K562 (cell line): Measurements from ENCODE around the gene RPL38. TPM values are rescaled to one million over a fixed set of nuclear protein-coding genes. Genes with fewer than 3 reads are reported as not detected.

Experiments
- ATAC-seq: fragments of 200-7000 bp; cut with Tn5 transposase; 3 replicates; pipeline ENCODE4 v1.9.1; 2020; ENCODE audit warnings: moderate library complexity
- BruUV-seq: library from RNA; stranded (reverse); fragments of 400-500 nt; replicated peaks from 2 replicates; lab custom pipeline; 2021; lab: Mats Ljungman, UMichigan
- CTCF ChIA-PET: fragments of 300-600 bp; formaldehyde crosslinking; extraction: SDS; loops from one replicate; lab custom pipeline; 2021; ENCODE audit warnings: low intra/inter-chr PET ratio; lab: Yijun Ruan, JAX
- POLR2A ChIA-PET: fragments of 300-600, 350-650 bp; sonication (Branson Sonifier 250); formaldehyde crosslinking; extraction: SDS; loops from one replicate; lab custom pipeline; 2021; ENCODE audit warnings: antibody characterized with exemption, inconsistent platforms; lab: Yijun Ruan, JAX
- DNase-seq, 4 experiments: peaks; one replicate each; pipeline versions ENCODE4 v3.0.0 to v3.0.0-alpha.2; 2011 to 2018; ENCODE audit warnings: low spot score in 3 of 4, mixed read lengths in 3 of 4; ENCODE audit errors: extremely low read depth in 1 of 4
- FAIRE-seq: peaks from 2 replicates; lab custom pipeline; 2011; peaks lifted over from hg19 to GRCh38; lab: Jason Lieb, UNC
- H2AFZ ChIP-seq: 2 replicates; pipeline ENCODE4 v1.6.0; 2011; ENCODE audit warnings: low read depth, low read length, control low read depth, inconsistent platforms
- H3K27ac ChIP-seq: fragments of 200-600 bp; 3 replicates; pipeline ENCODE4 v1.8.0; 2011; ENCODE audit warnings: low read depth, mild to moderate bottlenecking, control low read depth, inconsistent platforms, low read length, moderate library complexity, mixed read lengths; ENCODE audit errors: extremely low read depth
- H3K27me3 ChIP-seq, 2 experiments: fragments of 300-600 bp in 1 of 2; 2 replicates in 1 of 2; 3 replicates in 1 of 2; pipeline versions ENCODE4 v1.6.0 to v1.8.0; 2011; ENCODE audit warnings: inconsistent platforms in 2 of 2, low read length in 2 of 2, mild to moderate bottlenecking in 1 of 2, mixed read lengths in 1 of 2, moderate library complexity in 1 of 2; ENCODE audit not compliant: control insufficient read depth in 2 of 2, insufficient read depth in 2 of 2
- H3K36me3 ChIP-seq: fragments of 300-600 bp; 3 replicates; pipeline ENCODE4 v1.8.0; 2011; ENCODE audit warnings: mild to moderate bottlenecking, low read length, inconsistent platforms; ENCODE audit not compliant: control insufficient read depth, insufficient read depth
- H3K4me1 ChIP-seq, 2 experiments: fragments of 200-600 bp in 1 of 2; replicated peaks in 1 of 2; 2 replicates in 1 of 2; 3 replicates in 1 of 2; pipeline versions ENCODE4 v1.5.1 to v1.8.0; 2011; ENCODE audit warnings: inconsistent platforms in 2 of 2, low read length in 2 of 2, mild to moderate bottlenecking in 1 of 2, mixed read lengths in 1 of 2, moderate library complexity in 1 of 2; ENCODE audit not compliant: control insufficient read depth in 2 of 2, insufficient read depth in 2 of 2
- H3K4me2 ChIP-seq: 2 replicates; pipeline ENCODE4 v1.6.1; 2011; ENCODE audit warnings: low read length, control low read depth, inconsistent platforms, mixed read lengths; ENCODE audit not compliant: insufficient read depth
- H3K4me3 ChIP-seq: fragments of 200-600 bp; sonication (generic), shearing (Covaris generic); 2 replicates; pipeline ENCODE4 v1.5.1; 2016; ENCODE audit warnings: control low read depth, inconsistent platforms
- H3K79me2 ChIP-seq: fragments of 200-600 bp; 3 replicates; pipeline ENCODE4 v1.8.0; 2011; ENCODE audit warnings: low read length, inconsistent platforms; ENCODE audit not compliant: control insufficient read depth, insufficient read depth
- H3K9ac ChIP-seq, 2 experiments: 2 replicates each; pipeline versions ENCODE4 v1.6.0 to v1.6.1; 2011; ENCODE audit warnings: low read depth in 2 of 2, low read length in 2 of 2, control low read depth in 1 of 2, inconsistent platforms in 1 of 2, mild to moderate bottlenecking in 1 of 2, mixed read lengths in 1 of 2; ENCODE audit not compliant: insufficient read depth in 1 of 2
- H3K9me1 ChIP-seq: one replicate; pipeline ENCODE4 v1.6.0; 2011; ENCODE audit warnings: inconsistent platforms, mild to moderate bottlenecking, low read length, moderate library complexity; ENCODE audit not compliant: control insufficient read depth, insufficient read depth
- H3K9me3 ChIP-seq: replicated peaks from 2 replicates; pipeline ENCODE4 v1.5.1; 2011; ENCODE audit warnings: low read depth, low read length, inconsistent platforms; ENCODE audit not compliant: control insufficient read depth, insufficient read depth
- H4K20me1 ChIP-seq: replicated peaks from 2 replicates; pipeline ENCODE4 v1.6.1; 2011; ENCODE audit warnings: low read length, inconsistent platforms, mixed read lengths; ENCODE audit not compliant: control insufficient read depth, insufficient read depth
- E2F1 ChIP-seq: sonication (generic); formaldehyde crosslinking; IDR thresholded peaks from 2 replicates; pipeline ENCODE4 v1.8.1; 2023; ENCODE audit warnings: mild to moderate bottlenecking, missing genetic modification reagents, moderate library complexity
- EGR1 ChIP-seq: fragments of 450-650 bp; conservative IDR thresholded peaks from 2 replicates; pipeline ENCODE4 v1.6.1; 2017; ENCODE audit warnings: mild to moderate bottlenecking
- HSF4 ChIP-seq: fragments of 250-450 bp; sonication (Bioruptor Pico); IDR thresholded peaks from 2 replicates; pipeline ENCODE4 v2.1.2; 2022; ENCODE audit warnings: mild to moderate bottlenecking, moderate library complexity, borderline replicate concordance
- JUN ChIP-seq, 2 experiments: sonication (generic) in 1 of 2; formaldehyde crosslinking in 1 of 2; IDR thresholded peaks; 2 replicates each; pipeline versions ENCODE4 v1.6.1 to v1.8.0; 2012 to 2022; ENCODE audit warnings: borderline replicate concordance in 2 of 2, mild to moderate bottlenecking in 2 of 2, improper control_type of control experiment in 1 of 2, low read depth in 1 of 2, low read length in 1 of 2, missing genetic modification reagents in 1 of 2
- KHSRP ChIP-seq: fragments of 450-650 bp; IDR thresholded peaks from 2 replicates; pipeline ENCODE4 v1.6.1; 2017
- PATZ1 ChIP-seq: fragments of 250-450 bp; sonication (Bioruptor Pico); IDR thresholded peaks from 2 replicates; pipeline ENCODE4 v1.5.0; 2020; ENCODE audit warnings: mild to moderate bottlenecking, borderline replicate concordance
- PRDM10 ChIP-seq: fragments of 450-650 bp; IDR thresholded peaks from 2 replicates; pipeline ENCODE4 v1.6.1; 2018; ENCODE audit not compliant: partially characterized antibody
- SMARCC2 ChIP-seq: fragments of 450-650 bp; IDR thresholded peaks from 2 replicates; pipeline ENCODE4 v1.6.1; 2017; ENCODE audit warnings: antibody characterized with exemption, moderate library complexity, mild to moderate bottlenecking, low read depth
- TEAD2 ChIP-seq: fragments of 450-650 bp; IDR thresholded peaks from 2 replicates; pipeline ENCODE4 v1.6.1; 2016; ENCODE audit warnings: missing genetic modification characterization, control low read depth, missing compliant biosample characterization
- ZBTB2 ChIP-seq: fragments of 450-650 bp; IDR thresholded peaks from 2 replicates; pipeline ENCODE4 v1.6.1; 2016; ENCODE audit warnings: antibody characterized with exemption
- ZFPM2 ChIP-seq: fragments of 250-450 bp; sonication (Bioruptor Pico); IDR thresholded peaks from 2 replicates; pipeline ENCODE4 v1.5.1; 2022; ENCODE audit warnings: mild to moderate bottlenecking
- WGBS: fragments of 100-300 bp; shearing (Covaris generic); methylation state at CpG from one replicate; pipeline ENCODE4 v1.1.6; 2016; ENCODE audit warnings: low coverage, mixed read lengths; ENCODE audit not compliant: insufficient coverage; ENCODE audit errors: missing lambda C conversion rate; 5-methylcytosine and 5-hydroxymethylcytosine counted together
- in situ Hi-C: fragments of 300-500 bp; cut with MboI; formaldehyde crosslinking; loops from 4 replicates; pipeline ENCODE4 v1.15.0; 2018; ENCODE audit warnings: inconsistent platforms, mixed read lengths
- intact Hi-C: fragments of 100-400 bp; cut with micrococcal nuclease; formaldehyde crosslinking; loops from 2 replicates; pipeline ENCODE4 v1.14.2; 2022
- polyA plus RNA-seq, 8 experiments: library from polyadenylated mRNA; depleted of rRNA in 4 of 8; stranded (reverse) in 5 of 8; unstranded in 3 of 8; fragments of >200 nt; fragmentation: Nextera tagmentation in 2 of 8; fragmentation: Illumina TruSeq in 1 of 8; extraction: Ambion mirVana in 2 of 8; extraction: Trizol in 1 of 8; gene quantifications; 2 replicates each; pipeline versions ENCODE4 v1.2.1 to v1.2.3, GENCODE V29; 2011 to 2014; ENCODE audit warnings: inconsistent platforms in 1 of 8, missing spikeins in 1 of 8
- total RNA-seq, 7 experiments: library from RNA; depleted of rRNA in 6 of 7; stranded (reverse); fragments of >200 nt in 6 of 7; fragmentation: Illumina TruSeq in 2 of 7; extraction: Trizol in 2 of 7; gene quantifications; 2 replicates each; pipeline versions ENCODE4 v1.2.1 to v1.2.3, GENCODE V29; 2011 to 2021; ENCODE audit warnings: low replicate concordance in 1 of 7

RPL38 gene
- total and polyA plus RNA-seq, 9 of the 15 experiments (the other 6 are each of a cell fraction or from before 2014, with no cell fraction given) = 1,224 to 3,864 (median 1,939) TPM

GRCh38 chr17:74164446-74165045 lies 38.9 kb upstream of the RPL38 start (continued):
- no peak for TF ChIP-seq PRDM10

GRCh38 chr17:74165797-74166365 lies 37.6 kb upstream of the RPL38 start:
- in situ Hi-C loops (no loop called here), intact Hi-C loops (no loop called here)
- Histone ChIP-seq H3K9ac (no peak overlapping the region), H3K9me1 (no peaks in the 10 kb centered on the region), H3K9me3 (no peaks in the 10 kb centered on the region), H2AFZ (no peak overlapping the region), H3K4me2 (no peak overlapping the region), H4K20me1 (no peaks in the 10 kb centered on the region), H3K36me3 (no peaks in the 10 kb centered on the region), H3K4me3 (no peak overlapping the region), H3K27me3 (peaks cover 5 to 25% of the 10 kb centered on the region in 2 experiments; a peak in 4 of 5 replicates), H3K27ac (no peak overlapping the region), H3K4me1 (peaks cover 12 to 13% of the 10 kb centered on the region in 2 experiments; a peak in 4 of 5 replicates), H3K79me2 (no peaks in the 10 kb centered on the region)
- WGBS = 40% methylated on average over 8 of the region's 8 CpGs
- POLR2A ChIA-PET = no interaction called here
- no TSS peak for BruUV-seq
- CTCF ChIA-PET = no interaction called here
- ATAC-seq (no peak), FAIRE-seq (no peak), DNase-seq (no peak)
- TF ChIP-seq ZBTB2 (no peak), EGR1 (no peak), E2F1 (CRISPR knock-in tag) (no peak), SMARCC2 (no peak), JUN (IDR thresholded peaks at IDR 0.05; ENCODE audit: borderline replicate concordance, low read depth, low read length) (no peak), JUN (CRISPR knock-in tag; IDR thresholded peaks at IDR 0.05; ENCODE audit: borderline replicate concordance) (no peak), TEAD2 (tag) (no peak), HSF4 (CRISPR knock-in tag) (no peak), PATZ1 (CRISPR knock-in tag) (no peak), KHSRP (no peak), ZFPM2 (no peak)
